GM12878 (cell line): ENCODE data around the gene SCN11A. TPM values are rescaled to one million over a fixed set of nuclear protein-coding genes. Genes with fewer than 3 reads are reported as not detected.

Experiments used
- CBX3 ChIP-seq: fragments of 200-600 bp; sonication (generic); IDR thresholded peaks from 2 replicates; pipeline ENCODE4 v1.6.1; 2016; ENCODE audit warnings: low read depth, borderline replicate concordance
- CREB1 ChIP-seq: IDR thresholded peaks from 2 replicates; pipeline ENCODE4 v1.6.1; 2012; ENCODE audit warnings: low read depth, mild to moderate bottlenecking, inconsistent platforms
- DPF2 ChIP-seq: fragments of 450-650 bp; IDR thresholded peaks from 2 replicates; pipeline ENCODE4 v1.6.1; 2017; ENCODE audit warnings: mild to moderate bottlenecking
- EGR1 ChIP-seq, 2 experiments: IDR thresholded peaks; 1 replicate in 1 of 2; 2 replicates in 1 of 2; pipeline ENCODE4 v1.6.1; 2011 to 2012; ENCODE audit warnings: low read depth in 2 of 2, low read length in 2 of 2, borderline replicate concordance in 1 of 2, mild to moderate bottlenecking in 1 of 2, moderate library complexity in 1 of 2
- IKZF1 ChIP-seq: fragments of 450-650 bp; conservative IDR thresholded peaks from 2 replicates; pipeline ENCODE4 v1.6.1; 2017; ENCODE audit warnings: antibody characterized with exemption, mild to moderate bottlenecking
- SMC3 ChIP-seq: IDR thresholded peaks from 2 replicates; pipeline ENCODE4 v1.6.1; 2011; ENCODE audit warnings: low read length, improper control_type of control experiment, borderline replicate concordance
- STAT1 ChIP-seq: fragments of 450-650 bp; conservative IDR thresholded peaks from 2 replicates; pipeline ENCODE4 v1.6.1; 2014; ENCODE audit warnings: antibody characterized with exemption, mild to moderate bottlenecking
- polyA plus RNA-seq, 11 experiments: library from polyadenylated mRNA; depleted of rRNA in 4 of 11; unstranded in 6 of 11; stranded (reverse) in 5 of 11; fragments of >200 nt; fragmentation: Nextera tagmentation in 4 of 11; fragmentation: Illumina TruSeq in 1 of 11; extraction: Ambion mirVana in 4 of 11; extraction: Trizol in 1 of 11; gene quantifications; 1 replicate in 1 of 11; 2 replicates in 10 of 11; pipeline versions ENCODE4 v1.2.1 to v1.2.3, GENCODE V29; 2011 to 2016; ENCODE audit warnings: inconsistent platforms in 2 of 11, missing spikeins in 2 of 11, low read depth in 1 of 11
- total RNA-seq, 4 experiments: library from RNA; depleted of rRNA in 3 of 4; stranded (reverse); fragments of >200 nt in 3 of 4; fragmentation: Illumina TruSeq in 1 of 4; extraction: Trizol in 1 of 4; gene quantifications; 2 replicates each; pipeline versions ENCODE4 v1.2.1 to v1.2.3, GENCODE V29; 2013 to 2021
- TF ChIP-seq, protein P1 (sequence below): fragments of 450-650 bp; formaldehyde crosslinking; IDR thresholded peaks from 2 replicates; pipeline ENCODE4 v1.5.0; 2022; ENCODE audit warnings: mild to moderate bottlenecking, missing genetic modification characterization
- TF ChIP-seq, protein P2 (sequence below): IDR thresholded peaks from 2 replicates; pipeline ENCODE4 v1.6.1; 2012; ENCODE audit warnings: improper control_type of control experiment, low read depth, low read length; ENCODE audit not compliant: insufficient replicate concordance
- TF ChIP-seq, protein P3 (sequence below): fragments of 450-650 bp; IDR thresholded peaks from 2 replicates; pipeline ENCODE4 v1.6.1; 2017; ENCODE audit warnings: antibody characterized with exemption, mild to moderate bottlenecking, moderate library complexity
- TF ChIP-seq, protein P4 (sequence below): fragments of 450-650 bp; IDR thresholded peaks from 2 replicates; pipeline ENCODE4 v1.6.1; 2017; ENCODE audit warnings: mild to moderate bottlenecking, moderate library complexity

SCN11A gene
- total and polyA plus RNA-seq, 10 of the 15 experiments (the other 5 are each of a cell fraction or from before 2014, with no cell fraction given) = under 0.01 to 0.14 (median 0.03) TPM; not detected in 4

DNA sequence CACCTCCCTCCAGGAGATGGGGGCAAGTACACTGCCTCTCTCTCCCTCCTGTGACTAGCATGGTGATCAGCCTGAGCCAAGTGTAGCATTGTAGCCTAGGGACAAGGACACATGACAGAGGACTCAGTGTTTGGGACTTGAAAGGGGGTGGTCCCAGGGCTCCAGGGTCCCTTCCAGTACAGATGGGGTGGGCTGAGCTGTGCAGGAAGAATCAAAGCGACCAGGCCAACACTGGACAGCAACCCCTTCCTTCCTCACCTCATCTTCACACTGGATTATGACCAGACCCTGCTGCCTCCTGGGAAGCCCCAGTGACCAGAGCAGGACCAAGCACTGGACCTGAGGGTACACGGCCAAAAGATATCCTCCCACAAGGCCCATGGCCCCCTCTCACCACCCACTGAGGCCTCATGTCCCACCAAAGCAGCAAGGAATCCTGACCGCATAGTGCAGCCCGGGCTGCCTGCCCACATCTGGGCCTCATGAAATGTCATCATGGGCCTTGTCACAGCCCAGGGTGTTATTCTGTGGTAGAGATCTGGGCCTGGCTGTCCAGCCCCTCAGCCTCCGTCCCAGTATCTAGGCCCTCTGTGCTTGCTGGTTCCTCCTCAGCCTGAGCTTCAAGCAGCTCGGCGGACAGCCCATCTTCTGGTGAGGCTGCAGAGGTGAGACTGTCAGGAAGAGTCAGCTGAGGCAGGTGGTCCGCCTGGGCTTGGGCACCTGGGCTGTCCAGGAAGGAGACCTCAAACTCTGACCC is 46.1 kb upstream of the SCN11A start (continued):
- no peak for TF ChIP-seq EGR1 (IDR thresholded peaks at IDR 0.05; ENCODE audit: borderline replicate concordance in 1 of 2, low read depth in 2 of 2, low read length in 2 of 2)
- TF ChIP-seq, protein P1, sequence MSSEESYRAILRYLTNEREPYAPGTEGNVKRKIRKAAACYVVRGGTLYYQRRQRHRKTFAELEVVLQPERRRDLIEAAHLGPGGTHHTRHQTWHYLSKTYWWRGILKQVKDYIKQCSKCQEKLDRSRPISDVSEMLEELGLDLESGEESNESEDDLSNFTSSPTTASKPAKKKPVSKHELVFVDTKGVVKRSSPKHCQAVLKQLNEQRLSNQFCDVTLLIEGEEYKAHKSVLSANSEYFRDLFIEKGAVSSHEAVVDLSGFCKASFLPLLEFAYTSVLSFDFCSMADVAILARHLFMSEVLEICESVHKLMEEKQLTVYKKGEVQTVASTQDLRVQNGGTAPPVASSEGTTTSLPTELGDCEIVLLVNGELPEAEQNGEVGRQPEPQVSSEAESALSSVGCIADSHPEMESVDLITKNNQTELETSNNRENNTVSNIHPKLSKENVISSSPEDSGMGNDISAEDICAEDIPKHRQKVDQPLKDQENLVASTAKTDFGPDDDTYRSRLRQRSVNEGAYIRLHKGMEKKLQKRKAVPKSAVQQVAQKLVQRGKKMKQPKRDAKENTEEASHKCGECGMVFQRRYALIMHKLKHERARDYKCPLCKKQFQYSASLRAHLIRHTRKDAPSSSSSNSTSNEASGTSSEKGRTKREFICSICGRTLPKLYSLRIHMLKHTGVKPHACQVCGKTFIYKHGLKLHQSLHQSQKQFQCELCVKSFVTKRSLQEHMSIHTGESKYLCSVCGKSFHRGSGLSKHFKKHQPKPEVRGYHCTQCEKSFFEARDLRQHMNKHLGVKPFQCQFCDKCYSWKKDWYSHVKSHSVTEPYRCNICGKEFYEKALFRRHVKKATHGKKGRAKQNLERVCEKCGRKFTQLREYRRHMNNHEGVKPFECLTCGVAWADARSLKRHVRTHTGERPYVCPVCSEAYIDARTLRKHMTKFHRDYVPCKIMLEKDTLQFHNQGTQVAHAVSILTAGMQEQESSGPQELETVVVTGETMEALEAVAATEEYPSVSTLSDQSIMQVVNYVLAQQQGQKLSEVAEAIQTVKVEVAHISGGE (CRISPR knock-in tag) = no peak
- TF ChIP-seq STAT1 = no peak
- TF ChIP-seq, protein P2, sequence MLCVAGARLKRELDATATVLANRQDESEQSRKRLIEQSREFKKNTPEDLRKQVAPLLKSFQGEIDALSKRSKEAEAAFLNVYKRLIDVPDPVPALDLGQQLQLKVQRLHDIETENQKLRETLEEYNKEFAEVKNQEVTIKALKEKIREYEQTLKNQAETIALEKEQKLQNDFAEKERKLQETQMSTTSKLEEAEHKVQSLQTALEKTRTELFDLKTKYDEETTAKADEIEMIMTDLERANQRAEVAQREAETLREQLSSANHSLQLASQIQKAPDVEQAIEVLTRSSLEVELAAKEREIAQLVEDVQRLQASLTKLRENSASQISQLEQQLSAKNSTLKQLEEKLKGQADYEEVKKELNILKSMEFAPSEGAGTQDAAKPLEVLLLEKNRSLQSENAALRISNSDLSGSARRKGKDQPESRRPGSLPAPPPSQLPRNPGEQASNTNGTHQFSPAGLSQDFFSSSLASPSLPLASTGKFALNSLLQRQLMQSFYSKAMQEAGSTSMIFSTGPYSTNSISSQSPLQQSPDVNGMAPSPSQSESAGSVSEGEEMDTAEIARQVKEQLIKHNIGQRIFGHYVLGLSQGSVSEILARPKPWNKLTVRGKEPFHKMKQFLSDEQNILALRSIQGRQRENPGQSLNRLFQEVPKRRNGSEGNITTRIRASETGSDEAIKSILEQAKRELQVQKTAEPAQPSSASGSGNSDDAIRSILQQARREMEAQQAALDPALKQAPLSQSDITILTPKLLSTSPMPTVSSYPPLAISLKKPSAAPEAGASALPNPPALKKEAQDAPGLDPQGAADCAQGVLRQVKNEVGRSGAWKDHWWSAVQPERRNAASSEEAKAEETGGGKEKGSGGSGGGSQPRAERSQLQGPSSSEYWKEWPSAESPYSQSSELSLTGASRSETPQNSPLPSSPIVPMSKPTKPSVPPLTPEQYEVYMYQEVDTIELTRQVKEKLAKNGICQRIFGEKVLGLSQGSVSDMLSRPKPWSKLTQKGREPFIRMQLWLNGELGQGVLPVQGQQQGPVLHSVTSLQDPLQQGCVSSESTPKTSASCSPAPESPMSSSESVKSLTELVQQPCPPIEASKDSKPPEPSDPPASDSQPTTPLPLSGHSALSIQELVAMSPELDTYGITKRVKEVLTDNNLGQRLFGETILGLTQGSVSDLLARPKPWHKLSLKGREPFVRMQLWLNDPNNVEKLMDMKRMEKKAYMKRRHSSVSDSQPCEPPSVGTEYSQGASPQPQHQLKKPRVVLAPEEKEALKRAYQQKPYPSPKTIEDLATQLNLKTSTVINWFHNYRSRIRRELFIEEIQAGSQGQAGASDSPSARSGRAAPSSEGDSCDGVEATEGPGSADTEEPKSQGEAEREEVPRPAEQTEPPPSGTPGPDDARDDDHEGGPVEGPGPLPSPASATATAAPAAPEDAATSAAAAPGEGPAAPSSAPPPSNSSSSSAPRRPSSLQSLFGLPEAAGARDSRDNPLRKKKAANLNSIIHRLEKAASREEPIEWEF = no peak
- no peak for TF ChIP-seq IKZF1
- TF ChIP-seq CREB1 = no peak
- no peak for TF ChIP-seq SMC3
- TF ChIP-seq, protein P3, sequence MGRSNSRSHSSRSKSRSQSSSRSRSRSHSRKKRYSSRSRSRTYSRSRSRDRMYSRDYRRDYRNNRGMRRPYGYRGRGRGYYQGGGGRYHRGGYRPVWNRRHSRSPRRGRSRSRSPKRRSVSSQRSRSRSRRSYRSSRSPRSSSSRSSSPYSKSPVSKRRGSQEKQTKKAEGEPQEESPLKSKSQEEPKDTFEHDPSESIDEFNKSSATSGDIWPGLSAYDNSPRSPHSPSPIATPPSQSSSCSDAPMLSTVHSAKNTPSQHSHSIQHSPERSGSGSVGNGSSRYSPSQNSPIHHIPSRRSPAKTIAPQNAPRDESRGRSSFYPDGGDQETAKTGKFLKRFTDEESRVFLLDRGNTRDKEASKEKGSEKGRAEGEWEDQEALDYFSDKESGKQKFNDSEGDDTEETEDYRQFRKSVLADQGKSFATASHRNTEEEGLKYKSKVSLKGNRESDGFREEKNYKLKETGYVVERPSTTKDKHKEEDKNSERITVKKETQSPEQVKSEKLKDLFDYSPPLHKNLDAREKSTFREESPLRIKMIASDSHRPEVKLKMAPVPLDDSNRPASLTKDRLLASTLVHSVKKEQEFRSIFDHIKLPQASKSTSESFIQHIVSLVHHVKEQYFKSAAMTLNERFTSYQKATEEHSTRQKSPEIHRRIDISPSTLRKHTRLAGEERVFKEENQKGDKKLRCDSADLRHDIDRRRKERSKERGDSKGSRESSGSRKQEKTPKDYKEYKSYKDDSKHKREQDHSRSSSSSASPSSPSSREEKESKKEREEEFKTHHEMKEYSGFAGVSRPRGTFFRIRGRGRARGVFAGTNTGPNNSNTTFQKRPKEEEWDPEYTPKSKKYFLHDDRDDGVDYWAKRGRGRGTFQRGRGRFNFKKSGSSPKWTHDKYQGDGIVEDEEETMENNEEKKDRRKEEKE = no peak
- TF ChIP-seq, protein P4, sequence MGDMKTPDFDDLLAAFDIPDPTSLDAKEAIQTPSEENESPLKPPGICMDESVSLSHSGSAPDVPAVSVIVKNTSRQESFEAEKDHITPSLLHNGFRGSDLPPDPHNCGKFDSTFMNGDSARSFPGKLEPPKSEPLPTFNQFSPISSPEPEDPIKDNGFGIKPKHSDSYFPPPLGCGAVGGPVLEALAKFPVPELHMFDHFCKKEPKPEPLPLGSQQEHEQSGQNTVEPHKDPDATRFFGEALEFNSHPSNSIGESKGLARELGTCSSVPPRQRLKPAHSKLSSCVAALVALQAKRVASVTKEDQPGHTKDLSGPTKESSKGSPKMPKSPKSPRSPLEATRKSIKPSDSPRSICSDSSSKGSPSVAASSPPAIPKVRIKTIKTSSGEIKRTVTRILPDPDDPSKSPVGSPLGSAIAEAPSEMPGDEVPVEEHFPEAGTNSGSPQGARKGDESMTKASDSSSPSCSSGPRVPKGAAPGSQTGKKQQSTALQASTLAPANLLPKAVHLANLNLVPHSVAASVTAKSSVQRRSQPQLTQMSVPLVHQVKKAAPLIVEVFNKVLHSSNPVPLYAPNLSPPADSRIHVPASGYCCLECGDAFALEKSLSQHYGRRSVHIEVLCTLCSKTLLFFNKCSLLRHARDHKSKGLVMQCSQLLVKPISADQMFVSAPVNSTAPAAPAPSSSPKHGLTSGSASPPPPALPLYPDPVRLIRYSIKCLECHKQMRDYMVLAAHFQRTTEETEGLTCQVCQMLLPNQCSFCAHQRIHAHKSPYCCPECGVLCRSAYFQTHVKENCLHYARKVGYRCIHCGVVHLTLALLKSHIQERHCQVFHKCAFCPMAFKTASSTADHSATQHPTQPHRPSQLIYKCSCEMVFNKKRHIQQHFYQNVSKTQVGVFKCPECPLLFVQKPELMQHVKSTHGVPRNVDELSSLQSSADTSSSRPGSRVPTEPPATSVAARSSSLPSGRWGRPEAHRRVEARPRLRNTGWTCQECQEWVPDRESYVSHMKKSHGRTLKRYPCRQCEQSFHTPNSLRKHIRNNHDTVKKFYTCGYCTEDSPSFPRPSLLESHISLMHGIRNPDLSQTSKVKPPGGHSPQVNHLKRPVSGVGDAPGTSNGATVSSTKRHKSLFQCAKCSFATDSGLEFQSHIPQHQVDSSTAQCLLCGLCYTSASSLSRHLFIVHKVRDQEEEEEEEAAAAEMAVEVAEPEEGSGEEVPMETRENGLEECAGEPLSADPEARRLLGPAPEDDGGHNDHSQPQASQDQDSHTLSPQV = no peak
- TF ChIP-seq DPF2 = no peak
- TF ChIP-seq CBX3 = no peak
- TF ChIP-seq, all 136 proteins: peak for 0
